HPDE6-E6E7 (cell line): Measurements from ENCODE around the gene GCGR.
"Not testable (repeated sequence)": the region's sequence is repeated elsewhere in the genome, so short reads cannot be mapped to it uniquely, and the experiment has no call there.

Experiments used
- DNase-seq: peaks from one replicate; pipeline ENCODE4 v3.0.0; 2011; ENCODE audit warnings: missing footprints; ENCODE audit errors: extremely low spot score

GCGR gene

DNA sequence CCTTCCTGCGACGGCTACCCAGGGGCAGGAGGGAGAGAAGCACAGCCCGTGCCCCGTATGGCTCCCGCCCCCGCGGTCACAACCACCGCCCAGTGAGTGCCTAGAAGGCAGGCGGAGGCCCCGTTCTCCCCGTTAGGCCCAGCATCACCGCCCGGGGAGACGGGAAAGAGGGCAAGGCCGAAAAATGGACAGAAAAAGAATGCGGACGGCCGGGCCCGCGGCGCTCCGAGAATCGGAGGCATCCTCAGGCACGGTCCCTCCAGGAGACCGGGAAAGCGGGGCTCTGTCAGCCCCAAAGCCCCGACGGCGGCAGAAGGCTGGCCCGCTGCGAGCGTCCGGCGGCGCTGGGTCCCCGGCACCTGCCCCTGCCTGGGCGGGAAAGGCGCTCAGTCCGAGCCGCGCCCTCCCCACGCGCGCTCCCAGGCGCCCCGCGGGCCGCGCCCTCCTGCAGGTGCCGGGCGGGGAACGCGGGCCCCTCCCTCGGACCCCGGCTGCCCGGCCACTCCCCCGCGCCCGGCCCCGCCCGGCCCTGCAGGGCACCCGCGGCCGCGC, 28.7 kb downstream of the GCGR start:
- no peak for DNase-seq

DNA sequence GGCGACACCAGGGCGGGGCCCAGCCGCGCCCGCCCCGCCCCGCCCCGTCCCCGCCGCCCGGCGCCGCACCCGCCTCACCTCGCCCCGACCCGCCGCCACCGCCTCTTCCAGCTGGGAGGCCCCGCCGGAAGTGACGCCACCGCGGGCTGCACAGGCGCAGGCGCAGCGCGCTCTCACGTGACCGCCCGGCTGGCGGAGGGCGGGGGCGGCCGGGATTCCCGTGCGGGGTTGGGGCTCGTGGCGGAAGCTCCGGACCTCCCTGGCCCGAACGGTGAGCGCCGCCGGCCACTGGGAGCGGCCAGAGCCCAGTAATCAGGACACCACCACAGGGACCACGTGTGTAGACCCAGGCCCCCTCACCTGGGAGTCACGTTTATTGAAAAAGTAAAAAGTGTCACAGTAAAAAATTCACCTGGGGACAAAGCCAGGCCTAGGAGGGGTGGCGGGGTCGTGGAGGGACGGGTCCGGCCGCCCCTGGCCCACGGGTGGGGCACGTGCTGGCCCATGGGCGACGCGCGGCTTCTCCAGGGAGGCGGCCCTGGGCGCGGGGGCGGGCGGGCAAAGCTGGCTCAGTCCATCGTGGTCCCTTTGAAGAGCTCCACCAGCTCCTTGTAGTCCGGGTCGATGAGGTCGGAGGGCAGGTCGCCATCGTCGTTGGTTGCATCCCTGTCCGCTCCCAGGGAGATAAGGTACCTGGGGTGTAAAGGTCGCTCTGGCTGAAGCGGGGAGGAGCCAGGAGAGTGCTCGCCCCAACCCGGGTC, 29.4 kb downstream of the GCGR start, which contains the start of gene MCRIP1:
TSS of gene MCRIP1 (minus strand) at position 132 of the 761 bp plus-strand sequence. CDS start 8,785 bp downstream, outside the sequence.
- DNase-seq, result peak; percentile 93

DNA sequence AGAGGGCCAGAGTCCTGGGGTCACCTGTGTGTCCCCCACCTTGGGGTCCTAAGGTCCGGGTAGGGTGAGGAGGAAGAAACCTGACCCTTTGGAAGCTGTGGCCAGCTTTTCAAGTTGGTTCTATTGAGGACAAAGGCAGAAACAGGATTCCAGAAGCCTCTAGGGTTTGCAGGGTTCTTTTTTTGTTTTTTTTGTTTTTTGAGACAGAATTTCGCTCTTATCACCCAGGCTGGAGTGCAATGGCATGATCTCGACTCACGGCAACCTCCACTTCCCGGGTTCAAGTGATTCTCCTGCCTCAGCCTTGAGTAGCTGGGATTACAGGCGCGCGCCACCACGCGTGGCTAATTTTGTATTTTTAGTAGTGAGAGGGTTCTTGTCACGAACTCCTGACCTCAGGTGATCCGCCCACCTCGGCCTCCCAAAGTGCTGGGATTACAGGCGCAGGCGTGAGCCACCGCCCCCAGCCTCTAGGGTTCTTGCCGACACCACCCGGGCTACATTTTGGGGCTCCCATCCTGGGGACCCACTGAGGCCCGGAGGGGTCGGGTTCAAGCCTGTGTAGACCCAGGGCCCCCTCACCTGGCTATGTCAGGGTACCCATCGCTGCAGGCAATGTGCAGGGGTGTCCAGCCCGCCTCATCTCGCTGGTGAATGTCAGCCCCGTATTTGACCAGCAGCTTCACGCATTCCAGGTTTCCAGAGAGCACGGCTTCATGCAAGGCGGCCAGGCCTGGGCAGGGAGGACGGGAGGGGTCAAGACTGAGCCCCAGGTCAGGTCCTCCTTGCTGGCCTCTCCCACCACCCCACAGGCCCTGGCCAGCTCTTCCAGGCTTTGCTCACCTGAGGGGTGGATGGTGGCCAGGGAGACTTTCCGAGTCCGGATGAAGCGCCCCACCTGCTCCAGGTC, 30.2 kb downstream of the GCGR start:
- DNase-seq, result no peak

DNA sequence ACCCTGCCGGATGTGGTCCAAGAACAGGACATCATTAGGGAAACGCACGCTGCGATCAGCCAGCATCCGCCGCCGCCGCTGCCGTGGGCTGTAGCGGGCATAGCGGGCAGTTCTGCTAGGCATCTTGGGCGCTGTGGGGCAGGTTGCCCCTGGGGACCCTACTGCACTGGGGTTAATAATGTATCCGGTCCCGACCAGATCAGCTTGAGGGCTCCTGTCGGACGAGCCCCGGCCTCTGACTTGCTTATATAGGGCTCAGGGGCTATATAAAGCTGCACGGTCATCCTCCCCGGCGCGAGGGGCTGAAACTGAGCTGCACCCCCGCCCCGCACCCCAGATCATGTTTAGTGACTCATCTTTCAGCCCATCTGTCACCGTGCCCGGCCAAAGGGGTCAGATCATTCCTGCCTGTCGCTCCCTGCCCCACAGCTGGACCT, 30.9 kb downstream of the GCGR start, which contains the start of gene PPP1R27:
TSS of gene PPP1R27 (minus strand) at position 220 of the 437 bp plus-strand sequence. CDS start at position 123, 97 bp downstream.
- DNase-seq, result no peak

DNA sequence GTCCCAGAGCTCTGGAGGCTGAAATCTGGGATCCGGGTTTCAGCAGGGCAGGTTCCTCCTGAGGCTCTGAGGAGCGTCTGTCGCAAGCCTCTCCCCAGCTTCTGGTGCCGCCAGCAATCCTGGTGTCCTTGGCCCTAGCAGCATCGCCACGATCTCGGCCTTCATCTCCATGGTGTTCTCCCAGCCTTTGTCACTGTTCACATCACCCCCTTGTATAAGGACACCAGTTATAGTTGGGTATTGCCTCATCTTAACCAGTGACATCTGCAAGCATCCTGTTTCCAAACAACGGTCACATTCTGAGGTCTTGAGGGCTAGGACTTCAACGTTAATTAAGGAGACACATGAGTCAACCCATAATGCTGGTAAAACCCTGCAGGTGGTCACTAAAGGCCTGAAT, 33.7 kb downstream of the GCGR start:
- no peak for DNase-seq

DNA sequence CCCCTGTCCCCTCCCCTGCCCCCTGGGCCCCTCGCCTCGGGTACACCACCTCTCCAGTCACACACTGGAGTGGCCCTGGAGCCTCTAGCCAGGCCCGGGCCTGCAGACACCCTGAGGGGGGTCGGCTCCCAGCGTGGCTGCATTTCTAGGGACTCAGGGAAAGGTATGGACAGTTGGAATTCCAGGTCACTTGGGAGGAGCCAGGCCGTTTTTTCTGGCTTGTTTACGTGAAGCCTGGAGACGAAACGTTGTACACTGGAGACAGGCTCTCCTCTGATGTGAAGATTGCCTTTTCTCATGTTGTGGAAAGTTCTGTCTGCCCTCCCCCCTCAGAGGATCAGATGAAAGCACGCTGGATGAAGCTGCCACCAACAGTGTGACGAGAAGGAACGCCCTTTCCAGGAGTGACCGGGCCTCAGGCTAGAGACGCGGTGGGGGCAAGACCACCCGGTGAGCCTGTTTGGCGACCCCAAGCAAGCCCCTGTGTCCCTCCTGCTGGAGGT, 34.9 kb downstream of the GCGR start:
- DNase-seq, result no peak

DNA sequence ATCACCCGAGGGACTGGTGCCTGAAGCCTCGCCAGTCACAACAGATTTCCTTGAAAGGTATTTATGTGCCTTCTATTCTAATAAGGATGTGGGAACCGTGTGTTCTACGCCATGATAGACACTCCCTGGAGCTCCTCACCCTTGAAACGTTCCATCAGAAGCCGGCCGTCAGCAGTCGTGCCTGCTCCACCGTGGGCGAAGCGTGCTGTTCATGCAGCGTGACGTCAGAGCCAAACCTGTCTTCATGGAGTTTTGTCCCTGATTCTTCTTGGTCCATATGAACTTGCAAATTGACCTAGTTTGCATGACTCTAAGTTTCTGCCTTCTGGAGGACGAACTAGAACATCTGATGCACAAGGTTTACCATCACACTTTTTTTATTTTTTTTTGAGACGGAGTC, 35.4 kb downstream of the GCGR start:
- no peak for DNase-seq

DNA sequence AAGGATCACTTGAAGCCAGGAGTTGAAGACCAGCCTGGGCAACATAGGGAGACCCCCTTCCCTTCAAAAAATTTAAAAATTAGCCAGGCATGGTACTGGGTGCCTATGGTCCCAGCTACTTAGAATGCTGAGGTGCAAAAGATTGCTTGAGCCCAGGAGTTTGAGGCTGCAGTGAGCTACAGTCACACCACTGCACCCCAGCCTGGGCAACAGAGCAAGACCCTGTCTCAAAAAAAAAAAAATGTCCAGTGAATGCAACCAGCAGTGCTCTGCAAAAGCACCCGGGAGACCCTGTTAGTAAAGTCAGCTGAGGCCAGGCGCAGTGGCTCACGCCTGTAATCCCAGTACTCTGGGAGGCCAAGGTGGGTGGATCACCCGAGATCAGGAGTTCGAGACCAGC, 36.1 kb downstream of the GCGR start:
- not testable (repeated sequence) for DNase-seq

DNA sequence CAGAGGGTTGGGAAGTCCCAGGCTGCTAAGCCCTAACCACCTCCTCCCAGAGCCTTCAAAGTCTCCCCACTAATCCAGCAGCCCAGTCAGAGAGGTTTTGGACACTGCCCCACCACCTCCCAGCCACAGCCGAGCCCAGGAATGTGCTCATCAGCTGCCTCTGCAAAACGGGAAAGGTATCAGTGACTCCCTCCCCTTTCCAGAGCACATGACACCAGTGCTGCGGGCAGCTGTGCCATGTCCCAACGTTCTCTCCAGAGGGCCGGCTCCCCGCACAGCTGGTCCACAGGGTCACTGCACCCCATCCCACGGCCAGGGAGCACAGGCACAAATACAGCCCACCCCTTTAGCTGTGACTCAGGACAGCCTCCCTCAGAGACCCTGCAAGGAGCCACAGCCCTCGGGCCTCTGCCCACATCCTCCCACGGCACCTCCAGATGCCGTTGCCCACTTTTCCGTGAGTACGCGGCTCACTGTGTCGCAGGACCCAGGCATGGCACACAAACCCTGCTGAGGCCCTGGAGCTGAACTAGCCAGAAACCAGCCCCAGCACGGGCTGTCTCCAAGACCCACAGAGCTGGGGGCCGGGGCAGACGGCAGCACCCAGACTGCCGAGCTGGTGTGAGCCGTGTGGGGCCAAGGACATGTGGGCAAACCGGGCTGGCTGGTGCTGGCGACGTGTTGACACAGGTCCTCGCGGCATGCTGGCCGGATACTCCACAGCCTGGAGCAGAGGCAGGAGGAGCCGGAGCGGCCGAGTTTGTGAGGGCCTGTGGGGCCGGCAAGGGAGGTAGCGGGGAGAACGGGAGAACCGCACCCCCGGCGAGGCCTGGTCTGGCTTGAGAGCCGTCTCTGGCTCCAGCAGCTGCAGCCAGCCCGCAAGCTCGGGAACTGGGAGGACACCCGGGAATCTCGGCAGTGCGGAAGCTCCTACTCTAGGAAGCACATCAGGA, 37.2 kb downstream of the GCGR start:
- peak; percentile 92 for DNase-seq

DNA sequence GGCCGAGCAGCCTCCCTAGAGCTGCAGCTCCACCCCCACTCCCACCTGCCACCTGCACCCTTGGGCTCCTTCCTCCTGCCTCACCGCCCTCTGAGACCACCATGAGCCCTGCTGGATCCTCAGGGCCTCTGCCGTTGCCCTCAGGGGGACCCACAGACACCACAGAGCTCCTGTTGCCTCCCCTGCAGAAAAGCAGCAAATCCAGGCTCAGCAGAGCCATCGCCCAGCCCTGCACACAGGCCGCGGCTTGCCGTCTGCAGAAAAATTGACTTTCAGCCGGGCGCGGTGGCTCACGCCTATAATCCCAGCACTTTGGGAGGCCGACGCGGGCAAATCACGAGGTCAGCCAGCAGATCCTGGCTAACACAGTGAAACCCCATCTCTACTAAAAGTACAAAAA, 37.9 kb downstream of the GCGR start:
- DNase-seq, result no peak

DNA sequence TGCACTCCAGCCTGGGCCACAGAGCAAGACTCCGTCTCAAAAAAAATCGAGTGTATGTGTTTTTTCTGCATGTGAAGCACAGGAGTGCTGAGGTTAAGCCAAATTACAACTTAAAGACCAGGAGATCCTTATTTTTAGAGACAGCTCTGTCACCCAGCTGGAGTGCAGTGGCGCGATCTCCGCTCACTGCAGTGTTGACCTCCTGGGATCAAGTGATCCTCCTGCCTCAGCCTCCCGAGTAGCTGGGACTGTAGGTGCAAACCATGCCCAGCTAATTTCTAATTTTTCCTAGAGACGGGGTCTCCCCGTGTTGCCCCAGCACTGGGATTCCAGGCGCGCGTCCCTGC, 38.4 kb downstream of the GCGR start:
- DNase-seq, result no peak

DNA sequence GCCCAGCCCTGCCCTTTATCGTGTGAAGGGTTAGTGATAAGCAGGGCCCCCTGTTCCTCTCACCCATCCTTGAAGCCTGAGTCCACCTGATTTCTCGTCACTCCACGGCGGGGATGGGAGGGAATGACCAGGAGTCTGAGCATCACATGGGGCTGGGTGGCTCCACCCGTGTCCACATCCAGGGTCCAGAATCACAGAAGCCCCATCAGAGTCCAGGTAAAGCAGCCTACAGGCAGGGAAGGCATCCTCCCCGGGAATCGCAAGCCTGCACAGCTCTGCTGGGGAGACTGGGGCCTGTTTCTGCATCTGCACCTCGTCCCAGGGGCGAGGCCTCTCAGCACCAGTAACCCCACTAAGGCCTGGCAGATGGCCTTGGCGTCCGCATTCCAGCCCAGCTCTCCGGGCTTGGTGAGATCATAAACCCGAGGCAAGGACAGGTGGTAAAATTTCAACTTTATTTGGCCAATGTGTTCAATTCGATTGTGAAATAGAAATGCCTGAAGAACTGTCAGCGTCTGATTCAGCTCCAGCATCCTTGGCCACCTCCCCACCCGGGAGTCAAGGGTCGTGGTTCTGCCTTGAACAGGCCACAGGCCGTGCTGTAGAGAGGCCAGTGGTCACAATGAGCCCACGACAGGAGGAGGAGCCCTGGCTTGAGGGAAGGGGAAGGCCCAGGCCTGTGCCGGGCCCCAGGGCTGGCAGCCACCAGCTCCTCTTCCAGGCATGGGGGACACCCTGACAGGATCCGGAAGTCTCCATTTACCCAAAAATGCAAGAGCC, 39.0 kb downstream of the GCGR start:
- no peak for DNase-seq

DNA sequence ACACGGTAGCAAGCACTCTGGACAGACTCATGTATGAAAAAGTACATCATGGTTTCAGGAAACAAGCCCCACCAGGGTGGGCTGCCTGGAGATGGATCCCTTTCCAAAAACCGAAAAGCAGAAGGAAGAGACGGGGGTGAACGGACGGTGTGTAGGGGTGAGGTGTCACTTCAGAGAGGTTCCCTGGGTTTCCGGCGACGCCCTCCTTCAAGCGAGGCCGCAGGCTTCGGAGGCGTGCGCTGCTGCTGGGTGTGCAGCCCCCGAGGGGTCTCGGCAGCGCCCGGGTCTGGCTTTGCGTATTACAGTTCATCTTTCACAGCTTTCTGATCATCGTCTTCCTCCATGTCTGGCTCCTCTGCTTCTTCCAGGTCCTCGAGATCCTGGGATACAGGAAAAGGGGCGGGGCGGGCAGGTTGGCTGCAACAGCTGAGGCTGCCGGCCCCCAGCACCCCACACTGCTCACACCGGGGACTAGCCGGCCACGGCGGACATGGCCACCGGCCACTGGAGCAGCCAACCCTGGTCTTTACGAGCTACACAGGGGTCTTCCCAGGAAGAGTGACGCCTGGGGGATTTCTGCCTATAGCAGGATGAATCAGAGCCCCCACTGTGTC, 39.9 kb downstream of the GCGR start:
- no peak for DNase-seq

DNA sequence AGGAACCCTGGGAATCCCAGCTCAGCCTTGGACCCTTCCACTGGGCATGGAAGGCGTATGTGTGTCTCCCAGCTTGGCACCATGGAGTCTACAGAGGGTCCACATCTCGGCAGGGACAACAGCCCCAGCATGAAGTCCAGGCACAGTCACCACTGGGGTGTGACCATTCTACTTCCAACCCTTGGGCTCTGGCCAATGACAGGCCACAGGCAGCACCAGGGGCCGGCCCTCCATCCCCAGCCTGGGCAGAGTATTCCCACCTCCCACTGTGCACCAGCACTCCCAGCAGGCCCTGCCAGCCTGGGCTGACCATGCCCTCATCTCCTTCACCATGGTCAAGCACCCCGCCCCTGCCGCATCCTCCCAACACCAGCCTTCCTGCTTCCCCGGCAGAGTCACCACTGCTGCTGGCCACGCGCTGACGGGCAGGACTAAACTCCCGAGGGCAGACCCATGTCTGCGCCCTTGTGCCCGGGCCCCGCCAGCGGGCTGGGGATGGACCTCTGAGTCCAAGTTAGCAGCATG, 40.4 kb downstream of the GCGR start:
- DNase-seq, result no peak

DNA sequence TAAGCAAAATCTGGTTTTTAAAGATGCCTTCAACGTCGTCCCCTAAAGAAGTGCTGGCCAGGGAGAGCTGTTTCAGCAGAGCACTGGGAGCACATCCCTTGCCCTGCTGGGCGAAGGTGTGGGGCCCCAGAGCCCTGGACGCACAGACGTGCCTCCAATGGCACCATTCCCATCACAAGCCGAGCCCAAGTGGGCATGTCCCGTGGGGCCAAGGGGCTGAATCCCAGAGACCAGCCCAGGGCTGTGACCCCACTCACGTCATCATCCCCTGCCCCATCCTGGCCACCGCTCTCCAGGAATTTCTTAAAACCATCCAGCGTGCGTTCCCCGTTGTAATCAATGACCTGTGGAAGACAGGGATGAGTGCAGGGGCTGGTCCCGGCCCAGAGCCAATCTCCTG, 40.9 kb downstream of the GCGR start:
- no peak for DNase-seq

DNA sequence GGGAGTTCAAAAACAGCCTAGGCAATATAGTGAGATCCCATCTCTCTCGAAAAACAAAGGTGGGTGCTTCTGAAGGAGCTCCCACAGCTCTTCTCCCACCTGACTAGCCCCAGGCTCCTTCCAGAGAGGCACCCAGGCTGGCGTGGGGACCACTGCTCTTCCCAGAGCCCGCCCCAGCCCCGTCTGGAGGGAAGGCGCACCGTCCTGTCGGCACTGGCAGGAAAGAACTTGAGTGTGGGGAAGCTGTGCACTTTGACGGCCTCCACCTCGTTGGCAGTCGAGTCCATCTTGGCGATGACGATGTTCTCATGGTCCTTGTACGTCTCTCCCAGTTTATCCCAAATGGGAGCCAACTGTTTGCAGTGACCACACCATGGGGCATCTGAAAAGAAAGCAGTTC, 41.4 kb downstream of the GCGR start:
- no peak for DNase-seq

DNA sequence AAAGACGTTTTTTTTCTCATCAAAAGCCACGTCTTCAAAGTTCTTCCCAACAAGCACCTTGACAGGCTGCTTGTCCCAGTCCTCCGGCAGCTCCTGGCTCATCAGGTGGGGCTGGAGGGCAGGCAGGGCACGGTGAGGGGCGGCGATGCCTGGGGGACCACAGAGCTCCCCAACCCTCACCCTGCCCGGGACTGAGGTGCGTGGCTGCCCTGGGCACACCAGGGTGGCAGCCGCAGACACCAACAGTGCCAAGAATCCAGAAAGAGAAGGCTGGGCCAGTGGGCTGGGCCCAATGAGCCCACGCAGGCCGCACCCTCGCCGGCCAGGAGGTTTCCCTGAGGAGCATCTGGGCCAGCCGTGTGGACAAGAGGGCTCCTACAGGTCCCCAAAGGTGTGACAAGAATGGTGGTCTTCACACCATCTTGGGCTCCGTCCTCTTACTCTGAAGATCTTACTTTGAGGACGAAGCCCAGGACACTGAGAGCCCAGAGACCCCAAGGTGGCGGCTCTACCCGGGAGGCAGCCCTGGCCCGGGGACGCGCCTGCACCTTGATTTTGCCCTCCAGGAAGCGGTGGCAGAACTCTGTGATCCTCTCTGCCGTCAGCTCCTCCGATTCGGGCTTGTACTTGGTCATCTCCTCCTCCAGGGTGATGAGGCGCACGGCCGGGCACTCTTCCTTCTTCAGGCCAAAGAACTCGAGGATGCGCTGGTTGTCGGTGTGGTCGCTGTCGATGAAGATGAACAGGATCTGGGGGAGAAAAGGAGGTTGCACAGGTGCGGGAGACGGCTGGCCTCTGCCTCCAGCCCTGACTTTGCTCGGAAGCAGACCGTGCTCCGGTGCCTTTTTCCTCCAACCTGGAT, 42.2 kb downstream of the GCGR start:
- no peak for DNase-seq
